Measurements from ENCODE around the gene EVA1A.
"Not testable (repeated sequence)": the region's sequence is repeated elsewhere in the genome, so short reads cannot be mapped to it uniquely, and the experiment has no call there.

EVA1A gene

GRCh38 chr2:75480971-75481836, 79.5 kb downstream of the EVA1A start:
- no peak for DNase-seq

- DNase-seq: not testable (repeated sequence)
These were observed 83.0 kb downstream of the EVA1A start for GRCh38 chr2:75477696-75478095.

- no peak for DNase-seq
These were observed 84.0 kb downstream of the EVA1A start for GRCh38 chr2:75476761-75477160.

GRCh38 chr2:75475976-75476375, 84.8 kb downstream of the EVA1A start:
- no peak for DNase-seq

GRCh38 chr2:75475049-75475448, 85.7 kb downstream of the EVA1A start:
- DNase-seq: no peak

- DNase-seq: no peak
These were observed 86.6 kb downstream of the EVA1A start for GRCh38 chr2:75474115-75474514.

DNA sequence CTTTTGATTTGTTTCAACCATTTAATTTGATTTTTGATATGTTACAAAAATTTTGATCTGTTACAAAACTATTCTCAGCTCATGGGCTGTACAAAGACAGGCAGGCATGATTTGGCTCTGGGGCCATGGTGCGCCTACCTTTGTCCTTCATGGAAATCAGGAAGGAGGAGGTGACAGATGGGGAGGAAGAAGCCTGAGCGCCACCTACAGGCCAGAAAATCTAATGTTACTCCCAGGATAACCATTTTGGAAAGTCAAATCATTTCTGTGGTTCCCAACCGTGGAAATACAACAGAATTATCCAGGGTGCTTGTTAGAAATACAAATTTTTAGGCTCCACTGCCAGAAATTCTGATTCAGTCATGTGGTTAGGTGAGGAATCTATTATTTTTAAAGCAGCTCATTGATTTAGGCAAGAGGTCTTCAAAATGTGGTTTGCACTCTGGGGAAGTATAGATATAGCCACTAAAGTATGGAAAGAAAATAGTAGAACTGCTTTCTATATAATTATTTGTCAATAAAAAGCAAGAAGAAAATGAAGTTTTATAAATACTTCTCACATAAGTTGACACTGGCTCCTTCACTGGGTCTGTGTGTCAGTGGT, 93.9 kb downstream of the EVA1A start:
- no peak for DNase-seq

GRCh38 chr2:75465317-75465984, 95.3 kb downstream of the EVA1A start:
- DNase-seq: no peak

- no peak for DNase-seq
These were observed 96.3 kb downstream of the EVA1A start for GRCh38 chr2:75464348-75464946.

- DNase-seq: no peak
These were observed 98.0 kb downstream of the EVA1A start for GRCh38 chr2:75462721-75463120.

DNA sequence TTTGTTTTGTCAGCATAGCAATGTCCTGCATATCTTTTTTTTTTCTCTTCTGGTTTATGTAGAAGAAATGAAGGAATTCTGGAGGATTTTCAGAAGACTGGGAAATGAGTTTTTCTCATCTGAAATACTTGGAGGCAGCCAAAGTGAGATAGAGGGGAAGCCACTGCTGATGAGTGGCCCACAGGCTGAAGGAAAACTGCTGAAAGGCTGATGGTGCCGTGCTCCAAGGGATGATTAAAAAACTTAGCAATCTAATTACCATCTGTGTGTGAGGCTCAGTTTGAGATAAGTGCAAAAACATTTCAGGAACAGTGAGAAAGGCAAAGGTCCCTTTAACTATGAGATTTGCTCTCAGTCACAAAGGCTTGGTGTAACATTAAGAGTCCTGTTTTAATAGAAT, 98.5 kb downstream of the EVA1A start:
- no peak for DNase-seq

GRCh38 chr2:75460630-75461029, 100.1 kb downstream of the EVA1A start:
- no peak for DNase-seq

- DNase-seq: no peak
These were observed 101.0 kb downstream of the EVA1A start for GRCh38 chr2:75459565-75460310.

GRCh38 chr2:75458201-75458600, 102.5 kb downstream of the EVA1A start:
- DNase-seq: no peak

DNA sequence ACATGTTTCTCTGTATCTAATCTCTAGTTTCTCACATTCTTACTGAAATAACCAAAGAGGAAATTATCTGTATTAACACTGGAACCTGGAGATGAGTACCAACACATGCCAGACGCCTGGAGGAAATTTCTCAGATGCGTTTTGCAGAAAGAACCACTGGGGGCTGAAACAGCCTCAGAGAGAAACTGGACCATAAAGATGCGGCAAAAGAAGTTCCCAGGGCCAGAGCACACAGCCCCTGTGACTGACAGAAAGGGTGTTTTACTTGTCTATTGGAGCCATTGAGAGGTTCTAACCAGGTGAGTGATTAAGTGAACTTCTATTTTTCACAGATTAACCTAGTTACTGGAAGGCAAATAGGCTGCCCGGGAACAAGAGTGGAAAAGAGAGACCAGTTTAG, 103.9 kb downstream of the EVA1A start:
- DNase-seq: no peak

DNA sequence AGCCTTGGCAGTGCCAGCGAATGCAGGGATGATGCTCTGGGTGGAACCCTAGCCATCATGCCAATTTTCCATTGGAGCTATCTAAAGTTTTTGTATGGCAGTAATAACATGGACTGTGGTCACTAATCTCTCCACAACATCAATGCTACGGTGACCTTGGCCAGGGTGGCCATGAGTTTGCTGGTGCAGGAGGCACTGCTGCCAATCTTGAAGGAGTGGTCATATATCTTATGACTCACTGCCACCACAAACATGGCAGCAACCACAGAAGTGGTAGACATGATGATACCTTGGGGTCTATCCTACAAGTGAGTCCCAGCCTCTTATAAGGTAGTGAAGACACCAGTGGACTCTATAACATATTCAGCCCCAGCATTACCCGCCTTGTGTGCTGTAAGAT, 104.6 kb downstream of the EVA1A start:
- no peak for DNase-seq

- no peak for DNase-seq
These were observed 106.5 kb downstream of the EVA1A start for GRCh38 chr2:75454241-75454620.

- no peak for DNase-seq
These were observed 107.1 kb downstream of the EVA1A start for GRCh38 chr2:75453384-75454240.

- no peak for DNase-seq
These were observed 110.7 kb downstream of the EVA1A start for GRCh38 chr2:75450068-75450467.

- no peak for DNase-seq
These were observed 113.6 kb downstream of the EVA1A start for GRCh38 chr2:75447176-75447575.

Measured in NCI-H524 treated with DMSO at 0.1 percent for 48 hours (cell line).